GM21390 (cell line): Measurements from ENCODE around the gene MYL7.
A peak's percentile ranks its signal among the peaks of the same experiment; 100 is the strongest.
"Not testable (repeated sequence)": the region's sequence is repeated elsewhere in the genome, so short reads cannot be mapped to it uniquely, and the experiment has no call there.

ENCODE experiments used
- ATAC-seq: cut with Tn5 transposase; IDR thresholded peaks from one replicate; pipeline ENCODE4 v1.9.1; 2021; ENCODE audit not compliant: unreplicated experiment

MYL7 gene

GRCh38 chr7:44133295-44133694 is 7.8 kb downstream of the MYL7 start:
- ATAC-seq = no peak

GRCh38 chr7:44132039-44132438 is 9.1 kb downstream of the MYL7 start:
- ATAC-seq = no peak

GRCh38 chr7:44131173-44132029 is 9.7 kb downstream of the MYL7 start:
- ATAC-seq = no peak

- ATAC-seq = no peak
Measured at GRCh38 chr7:44128721-44129582, 12.2 kb downstream of the MYL7 start.

GRCh38 chr7:44127161-44127560 is 14.0 kb downstream of the MYL7 start:
- ATAC-seq = no peak

GRCh38 chr7:44126574-44126973 is 14.6 kb downstream of the MYL7 start:
- not testable (repeated sequence) for ATAC-seq

- ATAC-seq = no peak
Measured at GRCh38 chr7:44124822-44125202, 16.3 kb downstream of the MYL7 start.

GRCh38 chr7:44123190-44124003 is 17.7 kb downstream of the MYL7 start, which contains the start of gene POLD2:
POLD2 (minus strand) TSS chr7:44123548; CDS start chr7:44122053, 1,495 bp downstream.
- peak; percentile 99 for ATAC-seq

GRCh38 chr7:44122529-44122928 is 18.6 kb downstream of the MYL7 start:
- ATAC-seq = no peak

GRCh38 chr7:44121761-44122420 is 19.2 kb downstream of the MYL7 start:
- no peak for ATAC-seq

GRCh38 chr7:44120395-44120794 is 20.7 kb downstream of the MYL7 start:
- no peak for ATAC-seq

- no peak for ATAC-seq
Measured at GRCh38 chr7:44119829-44120380, 21.2 kb downstream of the MYL7 start.

- no peak for ATAC-seq
Measured at GRCh38 chr7:44117801-44118429, 23.2 kb downstream of the MYL7 start.

GRCh38 chr7:44116789-44117666 is 24.1 kb downstream of the MYL7 start:
- ATAC-seq = no peak

GRCh38 chr7:44116087-44116788 is 24.9 kb downstream of the MYL7 start:
- no peak for ATAC-seq

- no peak for ATAC-seq
Measured at GRCh38 chr7:44114586-44115310, 26.4 kb downstream of the MYL7 start.

- no peak for ATAC-seq
Measured at GRCh38 chr7:44113764-44114354, 27.3 kb downstream of the MYL7 start.
